ENCODE measurements around the gene ERMAP.

ERMAP gene

GRCh38 chr1:42873670-42874069 is 56.7 kb downstream of the ERMAP start:
- Histone ChIP-seq H3K4me2 (no peak overlapping the region), H3K27ac (no peak overlapping the region), H3K36me3 (ENCODE audit: insufficient read depth) (no peaks in the 10 kb centered on the region), H3K4me1 (ENCODE audit: low read depth, poor library complexity, severe bottlenecking) (no peaks in the 10 kb centered on the region), H3K9ac (no peak overlapping the region), H3K4me3 (IDR thresholded peaks at IDR 0.05; ENCODE audit: insufficient read depth, low read depth, low read length) (no peak overlapping the region), H3K79me2 (ENCODE audit: insufficient read depth, low read depth) (no peaks in the 10 kb centered on the region), H4K20me1 (ENCODE audit: insufficient read depth) (no peaks in the 10 kb centered on the region), H3K27me3 (ENCODE audit: insufficient read depth, low read depth) (no peaks in the 10 kb centered on the region), H2AFZ (ENCODE audit: low read depth) (no peak overlapping the region)
- no peak for TF ChIP-seq CTCF (conservative IDR thresholded peaks at IDR 0.05; ENCODE audit: low read depth, low read length)

- H2AFZ ChIP-seq (ENCODE audit: low read depth): no peak overlapping the region
- no peaks in the 10 kb centered on the region for H3K36me3 ChIP-seq (ENCODE audit: insufficient read depth)
- H3K27me3 ChIP-seq (ENCODE audit: insufficient read depth, low read depth): no peaks in the 10 kb centered on the region
- H3K27ac ChIP-seq: no peak overlapping the region
- H4K20me1 ChIP-seq (ENCODE audit: insufficient read depth): no peaks in the 10 kb centered on the region
- H3K4me2 ChIP-seq: no peak overlapping the region
- no peak for TF ChIP-seq CTCF (conservative IDR thresholded peaks at IDR 0.05; ENCODE audit: low read depth, low read length)
- H3K4me1 ChIP-seq (ENCODE audit: low read depth, poor library complexity, severe bottlenecking): no peaks in the 10 kb centered on the region
- no peak overlapping the region for H3K4me3 ChIP-seq (IDR thresholded peaks at IDR 0.05; ENCODE audit: insufficient read depth, low read depth, low read length)
- no peak overlapping the region for H3K9ac ChIP-seq
- H3K79me2 ChIP-seq (ENCODE audit: insufficient read depth, low read depth): no peaks in the 10 kb centered on the region
These were observed 59.1 kb downstream of the ERMAP start for GRCh38 chr1:42876009-42876408.

- Histone ChIP-seq H2AFZ (ENCODE audit: low read depth) (no peak overlapping the region), H3K4me1 (ENCODE audit: low read depth, poor library complexity, severe bottlenecking) (no peaks in the 10 kb centered on the region), H3K27ac (no peak overlapping the region), H4K20me1 (ENCODE audit: insufficient read depth) (no peaks in the 10 kb centered on the region), H3K9ac (no peak overlapping the region), H3K27me3 (ENCODE audit: insufficient read depth, low read depth) (no peaks in the 10 kb centered on the region), H3K4me3 (IDR thresholded peaks at IDR 0.05; ENCODE audit: insufficient read depth, low read depth, low read length) (no peak overlapping the region), H3K4me2 (no peak overlapping the region), H3K79me2 (ENCODE audit: insufficient read depth, low read depth) (no peaks in the 10 kb centered on the region), H3K36me3 (ENCODE audit: insufficient read depth) (no peaks in the 10 kb centered on the region)
- no peak for TF ChIP-seq CTCF (conservative IDR thresholded peaks at IDR 0.05; ENCODE audit: low read depth, low read length)
These were observed 60.5 kb downstream of the ERMAP start for GRCh38 chr1:42877380-42877779.

- no peak overlapping the region for H3K9ac ChIP-seq
- H3K27me3 ChIP-seq (ENCODE audit: insufficient read depth, low read depth): no peaks in the 10 kb centered on the region
- H3K4me1 ChIP-seq (ENCODE audit: low read depth, poor library complexity, severe bottlenecking): no peaks in the 10 kb centered on the region
- H4K20me1 ChIP-seq (ENCODE audit: insufficient read depth): no peaks in the 10 kb centered on the region
- H2AFZ ChIP-seq (ENCODE audit: low read depth): no peak overlapping the region
- H3K4me3 ChIP-seq (IDR thresholded peaks at IDR 0.05; ENCODE audit: insufficient read depth, low read depth, low read length): no peak overlapping the region
- H3K79me2 ChIP-seq (ENCODE audit: insufficient read depth, low read depth): no peaks in the 10 kb centered on the region
- no peak overlapping the region for H3K4me2 ChIP-seq
- TF ChIP-seq CTCF (conservative IDR thresholded peaks at IDR 0.05; ENCODE audit: low read depth, low read length): no peak
- no peaks in the 10 kb centered on the region for H3K36me3 ChIP-seq (ENCODE audit: insufficient read depth)
- H3K27ac ChIP-seq: no peak overlapping the region
These were observed 63.5 kb downstream of the ERMAP start for GRCh38 chr1:42880384-42880783.
